ENCODE results near the gene PHF8. TPM values are rescaled to one million over a fixed set of nuclear protein-coding genes. Genes with fewer than 3 reads are reported as not detected.

Gene PHF8
- total RNA-seq, 4 donors from 2014 or later: 22.7 to 75.4 (median 51.2) TPM

GRCh38 chrX:54063361-54063760 is 19.1 kb upstream of the PHF8 start:
- Histone ChIP-seq H3K27me3 (no peaks in the 10 kb centered on the region), H3K36me3 (no peaks in the 10 kb centered on the region), H3K4me1 (no peaks in the 10 kb centered on the region), H3K27ac (no peak overlapping the region), H3K9me3 (no peaks in the 10 kb centered on the region), H3K4me3 (no peak overlapping the region)
- TF ChIP-seq POLR2AphosphoS5 (IDR thresholded peaks at IDR 0.05) (no peak), EP300 (IDR thresholded peaks at IDR 0.05; ENCODE audit: low read depth) (no peak), POLR2A (IDR thresholded peaks at IDR 0.05) (no peak)
- TF ChIP-seq, protein P1, sequence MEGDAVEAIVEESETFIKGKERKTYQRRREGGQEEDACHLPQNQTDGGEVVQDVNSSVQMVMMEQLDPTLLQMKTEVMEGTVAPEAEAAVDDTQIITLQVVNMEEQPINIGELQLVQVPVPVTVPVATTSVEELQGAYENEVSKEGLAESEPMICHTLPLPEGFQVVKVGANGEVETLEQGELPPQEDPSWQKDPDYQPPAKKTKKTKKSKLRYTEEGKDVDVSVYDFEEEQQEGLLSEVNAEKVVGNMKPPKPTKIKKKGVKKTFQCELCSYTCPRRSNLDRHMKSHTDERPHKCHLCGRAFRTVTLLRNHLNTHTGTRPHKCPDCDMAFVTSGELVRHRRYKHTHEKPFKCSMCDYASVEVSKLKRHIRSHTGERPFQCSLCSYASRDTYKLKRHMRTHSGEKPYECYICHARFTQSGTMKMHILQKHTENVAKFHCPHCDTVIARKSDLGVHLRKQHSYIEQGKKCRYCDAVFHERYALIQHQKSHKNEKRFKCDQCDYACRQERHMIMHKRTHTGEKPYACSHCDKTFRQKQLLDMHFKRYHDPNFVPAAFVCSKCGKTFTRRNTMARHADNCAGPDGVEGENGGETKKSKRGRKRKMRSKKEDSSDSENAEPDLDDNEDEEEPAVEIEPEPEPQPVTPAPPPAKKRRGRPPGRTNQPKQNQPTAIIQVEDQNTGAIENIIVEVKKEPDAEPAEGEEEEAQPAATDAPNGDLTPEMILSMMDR (IDR thresholded peaks at IDR 0.05): no peak
- in situ Hi-C loops (cut with MboI; ENCODE audit: low pct_ligation_motif_present in 1 of 4, low pct_unique_long_range_greater_than_20kb in 1 of 4, low sequenced_read_pairs in 3 of 4): loop anchor here in 1 of 4 donors (25.0 kb wide), 1 partner anchor 99 kb away; no protein-coding TSS in a partner anchor
- 79% methylated on average over 2 of the region's 2 CpGs; no CpG with 5 or more reads in 1 of the 2 donors for WGBS, 2 donors (ENCODE audit: low coverage in 1 of 2)
- DNase-seq: no peak
- intact Hi-C loops (cut with DNase I; ENCODE audit: low total_unique reads): no loop called here

DNA sequence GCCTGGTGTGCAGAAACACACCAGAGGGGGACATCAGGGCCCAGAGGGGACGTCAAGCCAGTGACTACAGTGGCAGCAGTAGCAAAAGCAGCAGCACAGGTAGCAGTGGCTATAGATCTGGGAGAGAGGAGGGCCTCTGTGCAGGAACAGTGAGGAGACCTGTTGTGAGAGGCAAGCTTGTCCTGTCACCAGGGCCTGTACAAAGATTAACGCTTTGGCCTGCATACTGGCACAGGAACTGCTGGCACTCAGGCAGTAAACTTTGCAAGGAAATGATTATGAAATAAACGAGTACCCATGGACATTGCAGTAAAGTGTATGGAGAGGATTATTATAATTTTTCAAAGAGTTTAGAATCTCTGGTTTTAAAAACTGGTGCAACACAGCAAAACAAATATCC is 5.5 kb upstream of the PHF8 start:
- H3K27me3 ChIP-seq: no peaks in the 10 kb centered on the region
- H3K4me3 ChIP-seq: no peak overlapping the region
- no peaks in the 10 kb centered on the region for H3K36me3 ChIP-seq
- no peak for TF ChIP-seq POLR2AphosphoS5 (IDR thresholded peaks at IDR 0.05)
- TF ChIP-seq POLR2A (IDR thresholded peaks at IDR 0.05): no peak
- no peak for TF ChIP-seq EP300 (IDR thresholded peaks at IDR 0.05; ENCODE audit: low read depth)
- TF ChIP-seq, protein P1 (IDR thresholded peaks at IDR 0.05): no peak
- H3K27ac ChIP-seq: no peak overlapping the region
- intact Hi-C loops (cut with DNase I; ENCODE audit: low total_unique reads): no loop called here
- no peaks in the 10 kb centered on the region for H3K9me3 ChIP-seq
- 17 to 39% methylated on average over 2 to 3 of the region's 3 CpGs for WGBS, 2 donors (ENCODE audit: low coverage in 1 of 2)
- peaks cover 0 to 5% (median 2%) of the 10 kb centered on the region in 4 donors for H3K4me1 ChIP-seq
- in situ Hi-C loops (cut with MboI; ENCODE audit: low pct_ligation_motif_present in 1 of 4, low pct_unique_long_range_greater_than_20kb in 1 of 4, low sequenced_read_pairs in 3 of 4): loop anchor here in 1 of 4 donors (25.0 kb wide), 1 partner anchor 112 kb away; no protein-coding TSS in a partner anchor
- DNase-seq: no peak

DNA sequence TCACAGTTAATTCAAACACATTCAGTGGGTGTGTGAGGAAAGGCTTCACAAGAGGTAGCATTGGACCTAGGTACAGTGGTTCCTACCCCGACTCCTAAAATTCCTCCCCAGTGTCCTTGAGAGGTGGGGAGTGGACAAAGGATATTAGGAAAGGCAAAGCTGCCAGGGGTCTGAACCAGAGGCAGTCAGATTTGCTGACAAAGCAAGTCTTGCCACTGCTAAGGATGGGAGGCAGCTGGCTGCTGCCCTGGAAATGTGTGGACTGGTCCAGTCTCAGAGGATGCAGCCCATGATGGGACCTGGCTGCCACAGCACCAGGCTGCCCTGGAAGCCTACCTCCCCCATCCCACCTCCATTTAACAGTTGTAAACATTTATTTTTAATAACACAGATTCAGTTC is 4.1 kb upstream of the PHF8 start:
- TF ChIP-seq, protein P1 (IDR thresholded peaks at IDR 0.05): no peak
- TF ChIP-seq EP300 (IDR thresholded peaks at IDR 0.05; ENCODE audit: low read depth) (no peak), POLR2A (IDR thresholded peaks at IDR 0.05) (no peak), POLR2AphosphoS5 (IDR thresholded peaks at IDR 0.05) (no peak)
- in situ Hi-C loops (cut with MboI; ENCODE audit: low pct_ligation_motif_present in 1 of 4, low pct_unique_long_range_greater_than_20kb in 1 of 4, low sequenced_read_pairs in 3 of 4): no loop called here
- no peak overlapping the region for H3K27ac ChIP-seq
- no peaks in the 10 kb centered on the region for H3K27me3 ChIP-seq
- H3K4me1 ChIP-seq: peaks cover 0 to 5% (median 2%) of the 10 kb centered on the region in 4 donors
- intact Hi-C loops (cut with DNase I; ENCODE audit: low total_unique reads): no loop called here
- H3K9me3 ChIP-seq: no peaks in the 10 kb centered on the region
- 73% methylated on average over 1 of the region's 1 CpG; no CpG with 5 or more reads in 1 of the 2 donors for WGBS, 2 donors (ENCODE audit: low coverage in 1 of 2)
- no peaks in the 10 kb centered on the region for H3K36me3 ChIP-seq
- no peak for DNase-seq
- H3K4me3 ChIP-seq: no peak overlapping the region

GRCh38 chrX:54045563-54046228 is 1.4 kb upstream of the PHF8 start:
- H3K9me3 ChIP-seq: no peaks in the 10 kb centered on the region
- H3K4me3 ChIP-seq: no peak overlapping the region
- intact Hi-C loops (cut with DNase I; ENCODE audit: low total_unique reads): no loop called here
- H3K4me1 ChIP-seq: peaks cover 0 to 5% (median 2%) of the 10 kb centered on the region in 4 donors
- DNase-seq: no peak
- no peaks in the 10 kb centered on the region for H3K27me3 ChIP-seq
- in situ Hi-C loops (cut with MboI; ENCODE audit: low pct_ligation_motif_present in 1 of 4, low pct_unique_long_range_greater_than_20kb in 1 of 4, low sequenced_read_pairs in 3 of 4): no loop called here
- H3K27ac ChIP-seq: peak overlapping the region; percentile 94 to 98 (median 96)
- 84 to 88% methylated on average over 5 to 12 of the region's 12 CpGs for WGBS, 2 donors (ENCODE audit: low coverage in 1 of 2)
- no peaks in the 10 kb centered on the region for H3K36me3 ChIP-seq
- no peak for TF ChIP-seq EP300 (IDR thresholded peaks at IDR 0.05; ENCODE audit: low read depth)
- TF ChIP-seq POLR2AphosphoS5 (IDR thresholded peaks at IDR 0.05): no peak
- TF ChIP-seq POLR2A (IDR thresholded peaks at IDR 0.05): no peak
- TF ChIP-seq, protein P1 (IDR thresholded peaks at IDR 0.05): no peak

All from transverse colon (tissue), 4 donors.